MCF 10A (cell line): ENCODE data around the gene CCDC85A. TPM values are rescaled to one million over a fixed set of nuclear protein-coding genes. Genes with fewer than 3 reads are reported as not detected.
A peak's percentile ranks its signal among the peaks of the same experiment; 100 is the strongest.

Source experiments
- BruUV-seq: library from RNA; stranded (reverse); fragments of 400-500 nt; replicated peaks from 2 replicates; lab custom pipeline; 2021; lab: Mats Ljungman, UMichigan
- CTCF ChIA-PET: fragments of 300-600 bp; sonication (Branson Sonifier 250); formaldehyde crosslinking; extraction: SDS; loops from one replicate; lab custom pipeline; 2021; ENCODE audit warnings: antibody characterized with exemption, inconsistent platforms; lab: Yijun Ruan, JAX
- POLR2A ChIA-PET: fragments of 300-600, 350-650 bp; sonication (Branson Sonifier 250); formaldehyde crosslinking; extraction: SDS; loops from one replicate; lab custom pipeline; 2020; ENCODE audit warnings: antibody characterized with exemption, inconsistent platforms; lab: Yijun Ruan, JAX
- DNase-seq: peaks from one replicate; pipeline ENCODE4 v3.0.0-alpha.2; 2018; ENCODE audit not compliant: unreplicated experiment
- H3K27ac Mint-ChIP-seq: one replicate; pipeline ENCODE4 v1.8.0; 2022; ENCODE audit warnings: mild to moderate bottlenecking, low read depth, mixed read lengths; ENCODE audit not compliant: unreplicated experiment
- H3K27me3 Mint-ChIP-seq: one replicate; pipeline ENCODE4 v1.8.0; 2022; ENCODE audit warnings: mixed read lengths; ENCODE audit not compliant: insufficient read depth, unreplicated experiment
- H3K36me3 Mint-ChIP-seq: one replicate; pipeline ENCODE4 v1.8.0; 2022; ENCODE audit warnings: mild to moderate bottlenecking, moderate library complexity, mixed read lengths; ENCODE audit not compliant: insufficient read depth, unreplicated experiment
- H3K4me1 Mint-ChIP-seq: one replicate; pipeline ENCODE4 v1.8.0; 2022; ENCODE audit warnings: mixed read lengths; ENCODE audit not compliant: insufficient read depth, unreplicated experiment
- H3K4me3 Mint-ChIP-seq: one replicate; pipeline ENCODE4 v1.8.0; 2022; ENCODE audit warnings: mild to moderate bottlenecking, moderate library complexity, mixed read lengths; ENCODE audit not compliant: unreplicated experiment
- H3K9me3 Mint-ChIP-seq: one replicate; pipeline ENCODE4 v1.8.0; 2022; ENCODE audit warnings: mixed read lengths; ENCODE audit not compliant: unreplicated experiment
- intact Hi-C: fragments of 100-400 bp; cut with micrococcal nuclease; formaldehyde crosslinking; loops from 2 replicates; pipeline ENCODE4 v1.14.1; 2022
- total RNA-seq: library from RNA; stranded (reverse); gene quantifications from 2 replicates; pipeline ENCODE4 v1.2.3, GENCODE V29; 2022
- TF ChIP-seq, protein P1 (sequence below): fragments of 200-600 bp; IDR thresholded peaks from one replicate; pipeline ENCODE4 v1.8.0; 2022; ENCODE audit warnings: antibody characterized with exemption, mild to moderate bottlenecking; ENCODE audit not compliant: unreplicated experiment

Gene CCDC85A
- total RNA-seq, 1 experiment from 2014 or later = 0.16 TPM

DNA sequence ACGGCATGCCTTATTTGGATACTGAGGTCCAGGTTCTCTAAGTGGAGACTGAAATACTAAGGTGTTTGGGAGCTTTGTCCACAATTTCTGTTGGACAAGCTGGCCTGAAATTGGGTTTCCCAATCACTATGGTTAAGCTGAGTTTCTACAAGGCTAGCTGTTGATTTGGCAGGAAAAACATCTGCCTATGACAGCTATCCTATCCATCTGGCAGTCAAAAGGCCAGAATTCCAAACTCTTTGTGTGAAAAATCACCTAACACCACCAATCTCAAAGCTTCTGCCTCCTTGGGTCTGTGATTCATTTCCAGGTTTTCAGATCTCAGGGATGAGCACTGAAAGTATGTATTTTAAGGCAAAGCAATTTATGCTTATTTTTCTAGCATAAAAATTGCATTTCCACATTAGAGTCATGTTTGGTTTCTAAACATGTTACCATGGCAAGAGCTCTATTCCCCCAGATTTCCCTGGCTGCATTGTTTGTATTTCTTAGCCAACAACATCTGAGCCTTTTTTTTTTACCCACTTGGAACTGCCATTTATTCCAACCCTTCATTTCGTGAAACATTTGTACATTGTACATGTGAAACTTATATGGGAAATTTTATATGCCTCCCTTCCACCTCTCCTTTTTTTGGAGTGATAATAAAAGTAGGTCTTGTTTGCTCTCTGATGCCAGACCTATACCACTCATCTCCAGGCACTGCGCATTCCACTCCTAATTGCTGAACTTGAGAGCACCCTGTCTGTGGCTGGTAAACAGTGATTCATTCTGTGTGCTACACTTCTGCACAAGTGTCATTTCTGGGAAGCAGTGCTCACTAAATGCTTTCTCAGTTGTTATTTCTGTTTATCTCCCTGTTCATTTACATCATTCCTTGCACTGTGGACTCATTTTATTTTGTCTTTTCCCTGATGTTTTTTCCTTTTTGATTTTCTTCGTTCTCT is 15.9 kb upstream of the CCDC85A start:
- no peaks in the 10 kb centered on the region for H3K9me3 Mint-ChIP-seq
- H3K4me3 Mint-ChIP-seq = no peak overlapping the region
- peaks cover 11% of the 10 kb centered on the region for H3K4me1 Mint-ChIP-seq
- TF ChIP-seq, protein P1, sequence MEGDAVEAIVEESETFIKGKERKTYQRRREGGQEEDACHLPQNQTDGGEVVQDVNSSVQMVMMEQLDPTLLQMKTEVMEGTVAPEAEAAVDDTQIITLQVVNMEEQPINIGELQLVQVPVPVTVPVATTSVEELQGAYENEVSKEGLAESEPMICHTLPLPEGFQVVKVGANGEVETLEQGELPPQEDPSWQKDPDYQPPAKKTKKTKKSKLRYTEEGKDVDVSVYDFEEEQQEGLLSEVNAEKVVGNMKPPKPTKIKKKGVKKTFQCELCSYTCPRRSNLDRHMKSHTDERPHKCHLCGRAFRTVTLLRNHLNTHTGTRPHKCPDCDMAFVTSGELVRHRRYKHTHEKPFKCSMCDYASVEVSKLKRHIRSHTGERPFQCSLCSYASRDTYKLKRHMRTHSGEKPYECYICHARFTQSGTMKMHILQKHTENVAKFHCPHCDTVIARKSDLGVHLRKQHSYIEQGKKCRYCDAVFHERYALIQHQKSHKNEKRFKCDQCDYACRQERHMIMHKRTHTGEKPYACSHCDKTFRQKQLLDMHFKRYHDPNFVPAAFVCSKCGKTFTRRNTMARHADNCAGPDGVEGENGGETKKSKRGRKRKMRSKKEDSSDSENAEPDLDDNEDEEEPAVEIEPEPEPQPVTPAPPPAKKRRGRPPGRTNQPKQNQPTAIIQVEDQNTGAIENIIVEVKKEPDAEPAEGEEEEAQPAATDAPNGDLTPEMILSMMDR = no peak
- intact Hi-C loops = no loop called here
- ChIA-PET CTCF (interaction anchor here (0.6 to 0.7 kb wide), 2 partner anchors 13 to 1409 kb away, joined by 3 read pairs; no protein-coding TSS in a partner anchor), POLR2A (interaction anchor here (1.3 kb wide), 1 partner anchor 42 kb away, joined by 5 read pairs; no protein-coding TSS in a partner anchor)
- no TSS peak for BruUV-seq
- H3K36me3 Mint-ChIP-seq = no peaks in the 10 kb centered on the region
- no peaks in the 10 kb centered on the region for H3K27me3 Mint-ChIP-seq
- H3K27ac Mint-ChIP-seq = no peak overlapping the region
- peak; percentile 60 for DNase-seq

DNA sequence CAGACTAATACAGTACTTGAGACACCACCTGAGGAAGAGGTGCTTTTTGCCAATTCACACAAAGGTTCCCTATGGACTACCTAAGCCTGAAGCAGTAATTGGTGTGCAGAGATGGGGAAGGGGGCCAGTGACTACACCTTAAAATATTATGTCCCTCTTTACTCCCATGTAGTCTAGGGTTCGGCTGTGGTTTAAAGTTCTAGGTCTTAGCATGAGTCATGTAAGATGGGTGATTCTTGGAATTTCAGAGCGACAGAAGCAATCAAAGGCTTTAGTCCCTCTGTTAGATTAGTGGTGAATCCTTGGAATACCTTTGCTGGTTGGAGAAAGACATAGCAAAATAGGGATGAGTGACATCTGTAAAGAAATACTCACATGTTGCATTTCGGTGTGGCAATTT is 14.3 kb upstream of the CCDC85A start:
- TF ChIP-seq, protein P1 = no peak
- no peaks in the 10 kb centered on the region for H3K36me3 Mint-ChIP-seq
- H3K4me1 Mint-ChIP-seq = peaks cover 11% of the 10 kb centered on the region
- BruUV-seq = no TSS peak
- POLR2A ChIA-PET = interaction anchor here (1.4 kb wide), 1 partner anchor 13 kb away, joined by 5 read pairs; no protein-coding TSS in a partner anchor
- H3K27me3 Mint-ChIP-seq = no peaks in the 10 kb centered on the region
- intact Hi-C loops = no loop called here
- DNase-seq = no peak
- no peaks in the 10 kb centered on the region for H3K9me3 Mint-ChIP-seq
- CTCF ChIA-PET = no interaction called here
- H3K27ac Mint-ChIP-seq = no peak overlapping the region
- H3K4me3 Mint-ChIP-seq = no peak overlapping the region

DNA sequence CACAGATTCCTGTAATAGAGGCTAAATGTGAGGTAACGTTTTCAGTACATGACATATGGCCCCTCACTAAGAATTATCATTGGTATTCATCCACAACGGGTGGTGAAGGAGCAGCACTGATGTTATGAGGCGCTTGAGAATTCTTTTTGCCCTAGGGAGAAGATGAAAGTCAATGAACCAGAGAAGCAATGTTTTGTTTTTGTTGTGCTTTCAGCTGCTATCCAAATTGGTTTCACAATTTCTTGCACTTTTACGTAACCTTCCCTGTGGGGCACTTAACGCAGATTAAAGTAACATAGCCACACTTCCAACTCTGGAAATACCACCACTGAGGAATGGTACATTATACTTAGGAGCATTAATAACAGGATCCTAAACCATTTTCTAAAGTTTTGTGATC is 13.3 kb upstream of the CCDC85A start:
- Mint-ChIP-seq H3K9me3 (no peaks in the 10 kb centered on the region), H3K4me3 (no peak overlapping the region), H3K27me3 (no peaks in the 10 kb centered on the region), H3K36me3 (no peaks in the 10 kb centered on the region), H3K4me1 (peaks cover 11% of the 10 kb centered on the region), H3K27ac (no peak overlapping the region)
- CTCF ChIA-PET = no interaction called here
- intact Hi-C loops = no loop called here
- TF ChIP-seq, protein P1 = no peak
- POLR2A ChIA-PET = interaction anchor here (1.4 kb wide), 1 partner anchor 14 kb away, joined by 5 read pairs; no protein-coding TSS in a partner anchor
- peak; percentile 72 for DNase-seq
- BruUV-seq = no TSS peak

DNA sequence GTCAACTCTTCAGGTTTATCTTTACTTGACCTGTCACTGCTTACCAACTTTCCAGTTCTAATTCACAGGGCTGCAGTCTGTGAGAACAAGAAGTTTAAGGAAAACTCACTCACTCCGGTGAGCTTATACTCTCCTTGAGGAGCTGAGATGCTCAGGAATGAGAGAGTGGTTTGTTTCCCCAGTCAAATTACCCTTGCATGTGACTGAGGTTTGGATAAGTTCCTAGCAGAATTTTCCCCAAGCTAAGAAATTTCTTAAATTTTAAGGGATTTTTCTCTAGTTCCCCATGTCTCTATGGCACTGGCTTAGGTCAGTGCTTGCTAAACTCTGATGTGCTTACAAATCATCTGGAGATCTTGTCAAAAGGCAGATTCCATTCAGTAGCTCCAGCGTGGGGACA is 12.8 kb upstream of the CCDC85A start:
- CTCF ChIA-PET = interaction anchor here (0.6 kb wide), 1 partner anchor 663 kb away, joined by 4 read pairs; no protein-coding TSS in a partner anchor
- TF ChIP-seq, protein P1 = no peak
- intact Hi-C loops = no loop called here
- POLR2A ChIA-PET = interaction anchor here (1.4 kb wide), 1 partner anchor 15 kb away, joined by 5 read pairs; no protein-coding TSS in a partner anchor
- DNase-seq = no peak
- Mint-ChIP-seq H3K4me3 (no peak overlapping the region), H3K27ac (no peak overlapping the region), H3K27me3 (no peaks in the 10 kb centered on the region), H3K36me3 (no peaks in the 10 kb centered on the region), H3K4me1 (peaks cover 11% of the 10 kb centered on the region), H3K9me3 (no peaks in the 10 kb centered on the region)
- BruUV-seq = no TSS peak
